Measurements from ENCODE around the gene CSK. TPM values are rescaled to one million over a fixed set of nuclear protein-coding genes. Genes with fewer than 3 reads are reported as not detected.
A peak's percentile ranks its signal among the peaks of the same experiment; 100 is the strongest.

CSK gene
- total RNA-seq, 4 donors from 2014 or later = 59.7 to 176 (median 73.4) TPM

GRCh38 chr15:74815121-74815934, 33.4 kb downstream of the CSK start:
- DNase-seq = peak; percentile 82
- H3K9me3 ChIP-seq = no peaks in the 10 kb centered on the region
- TF ChIP-seq EP300 (IDR thresholded peaks at IDR 0.05; ENCODE audit: low read depth) (no peak), POLR2A (IDR thresholded peaks at IDR 0.05) (no peak), CTCF (IDR thresholded peaks at IDR 0.05) (no peak), POLR2AphosphoS5 (IDR thresholded peaks at IDR 0.05) (no peak)
- in situ Hi-C loops (cut with MboI; ENCODE audit: low pct_ligation_motif_present in 1 of 4, low pct_unique_long_range_greater_than_20kb in 1 of 4, low sequenced_read_pairs in 3 of 4) = no loop called here
- no peaks in the 10 kb centered on the region for H3K27me3 ChIP-seq
- H3K36me3 ChIP-seq = no peaks in the 10 kb centered on the region
- H3K27ac ChIP-seq = peak overlapping the region; percentile 30 to 74 (median 49)
- no peak overlapping the region for H3K4me3 ChIP-seq
- 54 to 56% methylated on average over 5 to 10 of the region's 10 CpGs for WGBS, 2 donors (ENCODE audit: low coverage in 1 of 2)
- peaks cover 20 to 51% (median 43%) of the 10 kb centered on the region in 4 donors for H3K4me1 ChIP-seq
- intact Hi-C loops (cut with DNase I; ENCODE audit: low total_unique reads) = no loop called here

- no peak for TF ChIP-seq POLR2AphosphoS5 (IDR thresholded peaks at IDR 0.05)
- TF ChIP-seq POLR2A (IDR thresholded peaks at IDR 0.05) = no peak
- TF ChIP-seq EP300 (IDR thresholded peaks at IDR 0.05; ENCODE audit: low read depth) = no peak
- TF ChIP-seq CTCF (IDR thresholded peaks at IDR 0.05) = no peak
- intact Hi-C loops (cut with DNase I; ENCODE audit: low total_unique reads) = no loop called here
- Histone ChIP-seq H3K4me1 (peaks cover 20 to 51% (median 43%) of the 10 kb centered on the region in 4 donors), H3K9me3 (no peaks in the 10 kb centered on the region), H3K36me3 (no peaks in the 10 kb centered on the region), H3K27ac (peak overlapping the region; percentile 13 to 75 (median 70)), H3K27me3 (no peaks in the 10 kb centered on the region), H3K4me3 (no peak overlapping the region)
- in situ Hi-C loops (cut with MboI; ENCODE audit: low pct_ligation_motif_present in 1 of 4, low pct_unique_long_range_greater_than_20kb in 1 of 4, low sequenced_read_pairs in 3 of 4) = no loop called here
- 85% methylated on average over 15 of the region's 15 CpGs; no CpG with 5 or more reads in 1 of the 2 donors for WGBS, 2 donors (ENCODE audit: low coverage in 1 of 2)
- DNase-seq = no peak
Measured at GRCh38 chr15:74815961-74816360, 34.1 kb downstream of the CSK start.

GRCh38 chr15:74816624-74817369, 34.9 kb downstream of the CSK start:
- peak; percentile 54 for DNase-seq
- intact Hi-C loops (cut with DNase I; ENCODE audit: low total_unique reads) = no loop called here
- WGBS, 2 donors (ENCODE audit: low coverage in 1 of 2) = 19 to 46% methylated on average over 3 to 19 of the region's 19 CpGs

More at GRCh38 chr15:74816624-74817369, 34.9 kb downstream of the CSK start:
- TF ChIP-seq EP300 (IDR thresholded peaks at IDR 0.05; ENCODE audit: low read depth) = no peak
- TF ChIP-seq POLR2AphosphoS5 (IDR thresholded peaks at IDR 0.05) = peak in 2 of 3 donors; percentile 4 to 8
- TF ChIP-seq POLR2A (IDR thresholded peaks at IDR 0.05) = no peak
- no peak for TF ChIP-seq CTCF (IDR thresholded peaks at IDR 0.05)
- Histone ChIP-seq H3K4me3 (no peak overlapping the region), H3K36me3 (no peaks in the 10 kb centered on the region), H3K27ac (peak overlapping the region; percentile 67 to 75 (median 73)), H3K9me3 (no peaks in the 10 kb centered on the region), H3K27me3 (no peaks in the 10 kb centered on the region), H3K4me1 (peaks cover 20 to 51% (median 43%) of the 10 kb centered on the region in 4 donors)
- in situ Hi-C loops (cut with MboI; ENCODE audit: low pct_ligation_motif_present in 1 of 4, low pct_unique_long_range_greater_than_20kb in 1 of 4, low sequenced_read_pairs in 3 of 4) = no loop called here

Measured in transverse colon (tissue), 4 donors.